Measurements from ENCODE around the gene ZFP90.

DNA sequence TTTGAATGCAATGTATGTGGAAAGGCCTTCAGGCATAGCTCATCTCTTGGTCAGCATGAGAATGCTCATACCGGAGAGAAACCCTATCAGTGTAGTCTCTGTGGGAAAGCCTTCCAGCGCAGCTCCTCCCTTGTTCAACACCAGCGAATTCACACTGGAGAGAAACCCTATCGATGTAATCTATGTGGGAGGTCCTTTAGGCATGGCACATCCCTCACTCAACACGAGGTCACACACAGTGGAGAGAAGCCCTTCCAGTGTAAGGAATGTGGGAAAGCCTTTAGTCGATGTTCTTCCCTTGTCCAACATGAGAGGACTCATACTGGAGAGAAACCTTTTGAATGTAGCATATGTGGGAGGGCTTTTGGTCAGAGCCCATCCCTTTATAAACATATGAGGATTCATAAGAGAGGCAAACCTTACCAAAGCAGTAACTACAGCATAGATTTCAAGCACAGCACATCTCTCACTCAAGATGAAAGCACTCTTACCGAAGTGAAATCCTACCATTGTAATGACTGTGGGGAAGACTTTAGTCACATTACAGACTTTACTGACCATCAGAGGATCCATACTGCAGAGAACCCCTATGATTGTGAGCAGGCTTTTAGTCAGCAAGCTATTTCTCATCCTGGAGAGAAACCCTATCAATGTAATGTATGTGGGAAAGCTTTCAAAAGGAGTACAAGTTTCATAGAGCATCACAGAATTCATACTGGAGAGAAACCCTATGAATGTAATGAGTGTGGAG is 24.7 kb downstream of the ZFP90 start:
- TF ChIP-seq, protein P1, sequence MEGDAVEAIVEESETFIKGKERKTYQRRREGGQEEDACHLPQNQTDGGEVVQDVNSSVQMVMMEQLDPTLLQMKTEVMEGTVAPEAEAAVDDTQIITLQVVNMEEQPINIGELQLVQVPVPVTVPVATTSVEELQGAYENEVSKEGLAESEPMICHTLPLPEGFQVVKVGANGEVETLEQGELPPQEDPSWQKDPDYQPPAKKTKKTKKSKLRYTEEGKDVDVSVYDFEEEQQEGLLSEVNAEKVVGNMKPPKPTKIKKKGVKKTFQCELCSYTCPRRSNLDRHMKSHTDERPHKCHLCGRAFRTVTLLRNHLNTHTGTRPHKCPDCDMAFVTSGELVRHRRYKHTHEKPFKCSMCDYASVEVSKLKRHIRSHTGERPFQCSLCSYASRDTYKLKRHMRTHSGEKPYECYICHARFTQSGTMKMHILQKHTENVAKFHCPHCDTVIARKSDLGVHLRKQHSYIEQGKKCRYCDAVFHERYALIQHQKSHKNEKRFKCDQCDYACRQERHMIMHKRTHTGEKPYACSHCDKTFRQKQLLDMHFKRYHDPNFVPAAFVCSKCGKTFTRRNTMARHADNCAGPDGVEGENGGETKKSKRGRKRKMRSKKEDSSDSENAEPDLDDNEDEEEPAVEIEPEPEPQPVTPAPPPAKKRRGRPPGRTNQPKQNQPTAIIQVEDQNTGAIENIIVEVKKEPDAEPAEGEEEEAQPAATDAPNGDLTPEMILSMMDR (IDR thresholded peaks at IDR 0.05) = no peak
- TF ChIP-seq POLR2A (IDR thresholded peaks at IDR 0.05) = no peak
